Measurements from ENCODE around the gene GATB.
A peak's percentile ranks its signal among the peaks of the same experiment; 100 is the strongest.

Gene GATB

DNA sequence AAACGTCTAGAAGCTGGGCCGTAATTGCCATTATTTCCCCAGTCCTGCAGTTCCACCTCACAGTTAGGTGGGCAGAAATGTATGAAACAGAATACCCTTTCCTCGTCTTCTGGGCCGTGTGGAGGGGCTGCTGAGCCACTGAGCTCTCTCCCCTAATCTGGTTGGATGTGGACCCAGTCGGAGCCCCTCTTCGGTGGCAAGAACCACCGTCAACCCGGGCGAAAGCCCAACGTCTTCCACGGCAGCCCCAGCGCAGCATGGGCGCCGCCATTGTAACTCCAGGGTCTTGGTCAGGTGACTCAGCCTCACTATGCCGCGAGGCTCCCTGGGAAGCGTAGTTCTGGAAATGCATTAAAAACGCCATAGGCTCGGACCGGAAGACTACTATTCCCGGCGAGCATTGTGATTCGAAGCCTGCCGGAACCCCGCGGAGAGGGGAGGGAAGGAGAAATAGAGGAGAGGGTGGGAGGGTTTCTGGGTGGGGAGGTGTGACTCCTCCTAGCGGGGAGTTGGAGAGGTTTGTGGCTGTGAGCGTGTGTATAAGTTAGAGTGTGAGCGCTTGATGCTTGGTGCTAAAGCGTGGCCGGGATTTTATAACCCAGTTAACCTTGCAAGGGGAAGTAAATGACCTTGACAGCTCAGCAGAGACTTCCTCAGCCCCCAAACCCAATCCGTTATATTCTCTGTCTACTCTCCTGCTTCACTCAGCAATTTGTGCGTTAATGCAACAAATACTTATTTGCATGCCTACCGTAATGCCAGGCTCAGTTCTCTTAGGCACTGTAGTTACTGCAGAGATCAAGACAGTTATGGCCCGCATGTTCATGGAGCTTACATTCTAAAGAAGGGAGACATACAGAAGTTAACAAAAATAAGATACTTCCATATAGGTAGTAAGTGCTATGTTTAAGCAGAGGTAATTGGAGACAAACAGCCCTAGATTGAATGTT, at the start of gene GATB:
TSS of gene GATB (minus strand) at position 296 of the 950 bp plus-strand sequence. CDS start at position 271, 25 bp downstream.
- peak; percentile 100 for ATAC-seq

DNA sequence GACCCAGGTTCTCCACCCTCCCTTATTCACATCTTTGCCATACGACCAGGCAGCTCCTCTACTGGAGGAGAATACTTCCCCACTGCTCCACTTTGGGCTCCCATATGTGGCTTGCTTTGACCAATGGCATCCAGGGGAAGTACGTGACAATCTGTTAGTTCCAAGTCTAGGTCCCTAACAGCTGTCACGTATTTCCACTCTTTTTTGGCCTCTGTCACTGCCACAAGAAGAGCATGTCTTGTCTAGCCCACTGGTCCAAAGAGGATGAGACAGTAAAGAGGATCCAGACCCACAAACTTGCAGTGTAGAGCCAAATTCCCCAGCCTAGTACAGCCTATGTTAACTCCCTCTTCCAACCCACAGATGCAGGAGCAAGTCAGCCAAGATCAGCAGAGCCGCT, 49.7 kb upstream of the GATB start:
- no peak for ATAC-seq

- ATAC-seq: no peak
Measured at GRCh38 chr4:151809716-151810115, 48.9 kb upstream of the GATB start.

GRCh38 chr4:151808542-151808941, 47.7 kb upstream of the GATB start:
- no peak for ATAC-seq

DNA sequence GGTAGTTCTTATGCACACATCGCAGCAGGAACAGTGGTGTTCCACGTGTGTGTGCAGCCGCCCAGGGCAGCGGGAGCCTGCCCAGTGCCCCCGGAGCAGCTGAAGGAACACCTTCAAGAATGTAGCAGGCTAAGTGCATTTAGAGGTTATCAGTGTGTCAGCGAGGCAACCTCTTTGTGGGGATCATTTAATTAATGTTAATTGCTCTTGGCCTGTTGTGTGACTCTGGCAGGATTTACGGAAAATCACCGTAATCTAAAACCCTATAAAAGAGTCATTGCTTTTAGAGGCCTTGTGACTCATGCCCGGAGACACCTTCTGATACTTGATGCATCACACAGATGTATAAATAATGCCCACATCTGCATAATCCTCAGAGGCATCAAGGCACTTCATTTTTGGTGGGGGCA, 47.3 kb upstream of the GATB start:
- no peak for ATAC-seq

DNA sequence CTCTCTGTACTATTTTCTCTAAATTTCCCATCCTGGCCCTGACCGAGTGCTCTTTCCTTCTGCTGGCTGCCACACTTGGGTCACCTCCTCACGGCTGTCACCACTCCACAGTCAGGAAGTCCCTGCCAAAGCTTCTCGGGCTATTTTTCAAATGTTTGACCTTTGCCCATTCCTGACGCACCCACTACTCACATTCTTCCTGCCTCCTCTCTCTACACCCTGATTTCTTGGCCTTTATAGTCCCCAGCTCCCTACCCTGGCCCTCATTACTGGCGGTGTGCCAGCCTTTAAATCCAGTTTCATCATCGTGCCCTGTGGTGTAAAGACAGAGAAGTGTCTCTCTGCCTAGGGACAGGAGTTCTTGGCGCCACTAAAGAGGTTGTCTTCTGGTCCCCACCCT, 46.4 kb upstream of the GATB start:
- ATAC-seq: no peak

GRCh38 chr4:151806511-151806927, 45.7 kb upstream of the GATB start:
- ATAC-seq: no peak

- ATAC-seq: no peak
Measured at GRCh38 chr4:151804821-151805220, 44.0 kb upstream of the GATB start.

- no peak for ATAC-seq
Measured at GRCh38 chr4:151804086-151804630, 43.4 kb upstream of the GATB start.

GRCh38 chr4:151803246-151803645, 42.4 kb upstream of the GATB start:
- no peak for ATAC-seq

DNA sequence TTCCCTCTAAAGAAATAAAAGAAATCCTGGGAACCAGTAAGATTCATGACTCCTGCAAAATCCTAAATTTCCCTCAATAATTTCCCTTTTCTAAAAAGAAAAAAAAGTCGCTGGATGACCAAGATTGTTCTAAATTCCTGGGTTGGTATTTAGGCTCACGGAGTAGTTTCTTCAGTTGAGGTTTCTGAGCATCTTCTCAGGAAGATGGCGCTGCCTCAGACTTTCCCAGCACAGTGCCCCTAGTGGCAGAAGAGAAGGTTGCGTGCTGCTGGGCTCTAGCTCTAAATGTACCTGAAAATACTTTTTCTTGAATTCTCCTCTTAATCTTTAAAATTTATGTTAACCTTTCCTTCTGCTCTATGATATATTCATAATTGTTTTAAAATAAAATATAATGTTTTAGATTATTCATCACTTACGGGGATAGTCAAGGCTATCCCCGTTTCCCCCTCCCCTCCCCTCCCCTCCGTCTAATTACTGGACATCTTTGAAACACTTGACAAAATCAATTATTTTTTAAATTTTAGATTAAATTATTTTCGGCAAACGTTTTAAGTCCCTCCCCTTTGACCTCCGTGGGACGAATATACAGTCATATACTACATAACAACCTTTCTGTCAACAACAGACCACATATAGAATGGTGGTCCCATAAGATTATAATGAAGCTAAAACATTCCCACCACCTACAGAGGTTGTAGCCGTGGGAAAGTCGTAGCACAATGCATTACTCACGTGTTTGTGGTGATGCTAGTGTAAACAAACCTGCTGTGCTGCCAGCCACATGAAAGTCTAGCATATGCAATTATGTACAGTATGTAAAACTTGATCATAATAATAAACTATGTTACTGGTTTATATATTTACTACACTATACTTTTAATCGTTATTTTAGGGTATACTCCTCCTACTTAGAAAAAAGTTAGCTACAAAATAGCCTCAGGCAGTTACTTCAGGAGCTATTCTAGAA, 41.0 kb upstream of the GATB start:
- ATAC-seq: peak in 1 of 2 donors; percentile 49

DNA sequence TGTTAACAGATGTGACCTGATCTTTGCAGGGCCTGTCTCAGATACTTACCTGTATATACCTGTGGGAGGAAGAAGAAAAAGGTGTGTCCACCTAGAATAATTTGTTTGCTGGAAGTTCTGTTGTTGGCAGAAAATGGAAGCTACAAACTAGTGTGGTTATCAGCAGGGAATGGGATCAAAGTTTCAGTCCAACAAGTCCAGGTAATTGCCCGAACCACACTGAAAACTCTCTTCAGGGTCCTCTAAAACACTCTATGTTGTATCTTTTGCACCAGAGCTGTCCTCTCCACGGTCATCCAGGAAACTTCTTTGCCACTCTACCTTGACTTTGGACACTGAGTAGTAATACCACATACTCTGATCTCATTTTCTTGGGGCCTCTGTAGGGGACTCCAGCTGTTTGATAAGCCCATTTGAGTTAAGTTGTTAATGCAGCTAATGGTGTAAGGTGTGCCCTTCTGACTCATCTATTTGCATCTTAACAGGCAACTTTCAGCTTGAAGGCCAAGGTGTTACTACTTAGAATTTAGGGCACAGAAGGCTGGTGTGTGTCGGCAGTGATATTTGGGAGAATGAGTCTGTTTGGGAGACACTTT, 38.7 kb upstream of the GATB start:
- no peak for ATAC-seq

DNA sequence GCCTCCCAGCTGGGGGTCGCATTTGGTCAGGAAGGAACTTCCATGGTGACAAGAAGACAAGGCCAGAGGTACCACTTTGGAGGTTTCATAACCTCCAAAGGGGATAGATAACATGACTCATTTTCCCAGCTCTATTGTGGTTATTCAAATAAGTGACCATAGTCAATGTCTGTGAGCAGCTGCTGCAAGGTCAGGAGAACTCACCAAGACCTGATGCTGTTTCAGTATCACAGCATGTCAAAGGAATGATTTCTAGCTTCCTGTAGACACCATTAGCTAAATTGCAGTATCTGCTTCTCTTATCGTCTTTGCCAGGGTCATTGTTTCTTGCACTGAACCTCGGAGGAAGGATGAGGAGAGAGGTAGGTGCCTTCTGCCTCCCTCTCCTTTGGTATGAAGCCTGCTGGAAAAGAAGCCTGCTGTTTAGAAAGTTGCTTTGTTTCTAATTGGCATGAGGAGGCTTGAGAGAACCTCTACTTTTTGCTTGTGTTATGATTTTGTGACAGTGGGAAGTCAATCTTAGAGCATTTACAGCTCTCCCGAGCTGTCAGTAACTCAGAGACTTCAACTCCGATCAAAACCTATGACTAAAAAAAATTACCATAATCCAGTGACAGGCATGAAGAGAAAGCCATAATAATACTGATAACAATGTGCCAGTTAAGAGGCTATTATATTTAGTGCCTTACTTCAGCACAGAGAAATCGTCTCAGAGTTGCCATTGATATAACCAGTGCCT, 38.0 kb upstream of the GATB start:
- no peak for ATAC-seq

DNA sequence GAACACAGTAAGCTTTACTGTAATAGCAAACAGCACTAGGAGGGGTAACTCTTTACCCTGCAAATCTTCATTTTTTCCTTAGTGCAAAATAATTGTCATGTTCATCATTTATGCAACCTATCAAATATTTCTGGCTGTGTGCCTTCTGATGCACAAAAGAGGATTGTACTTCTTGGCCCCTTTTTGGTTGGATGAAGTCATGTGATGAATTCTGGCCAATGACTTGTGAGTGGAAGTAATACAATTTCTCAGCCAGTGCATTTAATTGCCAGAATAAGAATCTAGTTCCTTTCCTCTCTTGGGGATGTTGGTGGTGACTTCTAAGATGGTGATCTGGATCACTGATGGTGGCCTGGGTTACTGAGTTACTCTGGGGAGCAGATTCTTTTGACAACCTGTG, 37.0 kb upstream of the GATB start:
- ATAC-seq: no peak

GRCh38 chr4:151797131-151797530, 36.3 kb upstream of the GATB start:
- ATAC-seq: no peak

- no peak for ATAC-seq
Measured at GRCh38 chr4:151796106-151796505, 35.3 kb upstream of the GATB start.

DNA sequence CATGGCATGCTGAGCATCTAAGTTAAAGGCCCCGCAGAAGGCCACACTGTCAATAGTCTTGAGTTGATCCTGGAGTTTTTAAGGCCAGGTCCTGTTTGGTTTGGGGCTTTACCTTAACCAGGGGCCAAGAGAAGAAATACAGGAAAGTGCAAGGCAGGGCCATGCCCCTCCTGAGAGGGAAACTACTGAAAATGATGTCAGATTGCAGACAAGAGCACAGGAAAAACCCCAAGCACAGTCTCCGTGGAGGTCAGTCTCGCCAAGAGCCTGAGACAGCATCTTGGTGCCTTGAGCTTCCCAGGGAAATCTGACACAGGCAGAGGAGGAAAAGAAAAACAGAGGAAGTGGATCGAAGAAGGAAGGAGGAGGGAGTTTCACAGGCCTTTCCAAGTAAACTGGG, 32.2 kb upstream of the GATB start:
- ATAC-seq: no peak

DNA sequence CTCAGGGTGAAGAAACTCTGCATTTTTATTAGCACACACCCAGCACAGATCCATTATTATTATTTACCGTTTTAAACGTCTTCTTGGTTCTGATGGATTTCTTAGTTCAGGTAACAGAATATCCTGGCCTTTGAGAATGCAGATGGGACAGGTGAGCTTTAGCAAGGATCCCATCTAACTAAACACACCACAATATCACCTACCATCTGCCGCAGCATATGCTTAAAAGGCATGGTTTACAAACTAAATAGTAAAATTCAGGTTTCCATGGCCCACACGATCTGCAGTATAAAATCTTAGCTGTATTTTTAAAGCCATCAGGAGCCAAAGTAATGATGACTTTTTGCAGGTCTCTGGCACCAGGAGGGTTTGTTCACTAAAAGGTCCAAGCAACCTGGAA, 31.7 kb upstream of the GATB start:
- no peak for ATAC-seq

- ATAC-seq: no peak
Measured at GRCh38 chr4:151788021-151788420, 27.2 kb upstream of the GATB start.

- no peak for ATAC-seq
Measured at GRCh38 chr4:151786158-151786495, 25.3 kb upstream of the GATB start.

GRCh38 chr4:151785484-151786157, 24.8 kb upstream of the GATB start:
- no peak for ATAC-seq

Data from activated CD4-positive, CD25-positive, alpha-beta regulatory T cell treated with anti-CD3 and anti-CD28 coated beads, Interleukin-2, amount 50 U/mL, for 24 hours (primary cell).